Mononuclear cell (primary cell): ENCODE results near the gene HLA-E. TPM values are rescaled to one million over a fixed set of nuclear protein-coding genes. Genes with fewer than 3 reads are reported as not detected.
A peak's percentile ranks its signal among the peaks of the same experiment; 100 is the strongest.

Experiments
- H3K27me3 ChIP-seq: 2 replicates; pipeline ENCODE4 v1.6.0; 2011; ENCODE audit warnings: low read length, control low read depth; ENCODE audit not compliant: insufficient read depth
- H3K4me1 ChIP-seq: 2 replicates; pipeline ENCODE4 v1.5.1; 2011; ENCODE audit warnings: mild to moderate bottlenecking, low read length, control low read depth; ENCODE audit not compliant: insufficient read depth
- H3K4me3 ChIP-seq: 2 replicates; pipeline ENCODE4 v1.5.1; 2011; ENCODE audit warnings: mild to moderate bottlenecking, low read length, moderate library complexity
- H3K9me3 ChIP-seq: 2 replicates; pipeline ENCODE4 v1.5.1; 2011; ENCODE audit warnings: low read depth, mild to moderate bottlenecking, control low read depth, low read length
- total RNA-seq: library from RNA; depleted of rRNA; stranded (reverse); fragments of >200 nt; gene quantifications from one replicate; pipeline ENCODE4 v1.2.3, GENCODE V29; 2012

The HLA-E gene
- total RNA-seq, 1 donor: 1,812 TPM

- H3K4me3 ChIP-seq: peak overlapping the region; percentile 30
- no peaks in the 10 kb centered on the region for H3K9me3 ChIP-seq
- H3K27me3 ChIP-seq: no peaks in the 10 kb centered on the region
- peaks cover 32% of the 10 kb centered on the region for H3K4me1 ChIP-seq
Measured at GRCh38 chr6:30541515-30542403, 52.5 kb downstream of the HLA-E start.

- Histone ChIP-seq H3K27me3 (no peaks in the 10 kb centered on the region), H3K4me1 (peaks cover 32% of the 10 kb centered on the region), H3K9me3 (no peaks in the 10 kb centered on the region), H3K4me3 (peak overlapping the region; percentile 30)
Measured at GRCh38 chr6:30542404-30542725, 53.1 kb downstream of the HLA-E start.

- Histone ChIP-seq H3K27me3 (no peaks in the 10 kb centered on the region), H3K4me1 (peaks cover 36% of the 10 kb centered on the region), H3K9me3 (no peaks in the 10 kb centered on the region), H3K4me3 (no peak overlapping the region)
Measured at GRCh38 chr6:30542915-30543314, 53.6 kb downstream of the HLA-E start.

Other genes with a start within 250 kb of the HLA-E start
- 21.5 TPM for gene TRIM39, start 162.6 kb upstream of the HLA-E start, total RNA-seq
- 16.0 TPM for gene RPP21, start 144.4 kb upstream of the HLA-E start, total RNA-seq
- 40.8 TPM for gene GNL1, start 67.0 kb downstream of the HLA-E start, total RNA-seq
- gene PRR3, start 67.8 kb downstream of the HLA-E start, total RNA-seq: 6.8 TPM
- gene ABCF1, start 81.9 kb downstream of the HLA-E start, total RNA-seq: 30.5 TPM
- gene PPP1R10, start 127.7 kb downstream of the HLA-E start, total RNA-seq: 166 TPM
- 31.3 TPM for gene MRPS18B, start 128.3 kb downstream of the HLA-E start, total RNA-seq
- gene ATAT1, start 137.4 kb downstream of the HLA-E start, total RNA-seq: 0.94 TPM
- gene C6orf136, start 157.6 kb downstream of the HLA-E start, total RNA-seq: 12.5 TPM
- 8.2 TPM for gene DHX16, start 183.5 kb downstream of the HLA-E start, total RNA-seq
- 81.8 TPM for gene PPP1R18, start 197.1 kb downstream of the HLA-E start, total RNA-seq
- gene NRM, start 201.5 kb downstream of the HLA-E start, total RNA-seq: 4.5 TPM
- gene MDC1, start 227.8 kb downstream of the HLA-E start, total RNA-seq: 6.4 TPM
- gene TUBB, start 230.8 kb downstream of the HLA-E start, total RNA-seq: 99.5 TPM